Stimulated activated naive CD4-positive, alpha-beta T cell treated with Interleukin-2 at 50 U/mL for 16 hours (primary cell): ENCODE data around the gene OR10T2.
"Not testable (repeated sequence)": the region's sequence is repeated elsewhere in the genome, so short reads cannot be mapped to it uniquely, and the experiment has no call there.

Experiments used
- DNase-seq: peaks from one replicate; lab custom pipeline; 2025; lab: John Stamatoyannopoulos, UW

The OR10T2 gene

GRCh38 chr1:158355773-158356285, 43.4 kb downstream of the OR10T2 start:
- no peak for DNase-seq

- DNase-seq = no peak
These were observed 45.0 kb downstream of the OR10T2 start for GRCh38 chr1:158354255-158354654.

- no peak for DNase-seq
These were observed 45.8 kb downstream of the OR10T2 start, which contains the start of gene CD1E for GRCh38 chr1:158353303-158354075. CD1E (plus strand) TSS chr1:158353894; CDS start chr1:158353989, 95 bp downstream.

GRCh38 chr1:158348946-158349345, 50.3 kb downstream of the OR10T2 start:
- not testable (repeated sequence) for DNase-seq
